ENCODE measurements around the gene RPS6KB1. TPM values are rescaled to one million over a fixed set of nuclear protein-coding genes. Genes with fewer than 3 reads are reported as not detected.

The RPS6KB1 gene
- total RNA-seq, 1 experiment from 2014 or later: 21.6 TPM

- TF ChIP-seq ZMAT4 (CRISPR knock-in tag; IDR thresholded peaks at IDR 0.05) (no peak), ZSCAN18 (CRISPR knock-in tag; IDR thresholded peaks at IDR 0.05) (no peak), NR1H2 (CRISPR knock-in tag; IDR thresholded peaks at IDR 0.05) (no peak), SOX15 (CRISPR knock-in tag; IDR thresholded peaks at IDR 0.05) (no peak), E2F4 (CRISPR knock-in tag; IDR thresholded peaks at IDR 0.05; ENCODE audit: borderline replicate concordance, low read depth) (no peak), PRDM15 (CRISPR knock-in tag; IDR thresholded peaks at IDR 0.05) (no peak), CDX4 (CRISPR knock-in tag; IDR thresholded peaks at IDR 0.05; ENCODE audit: borderline replicate concordance) (no peak), EMX1 (CRISPR knock-in tag; IDR thresholded peaks at IDR 0.05) (no peak)
These were observed 47.1 kb upstream of the RPS6KB1 start (continued) for GRCh38 chr17:59845595-59846393.

GRCh38 chr17:59846394-59847165 lies 46.3 kb upstream of the RPS6KB1 start:
- peaks cover 16% of the 10 kb centered on the region for H3K36me3 Mint-ChIP-seq
- no peak overlapping the region for H3K4me3 Mint-ChIP-seq
- ChIA-PET CTCF (interaction anchor here (1.0 to 1.7 kb wide), 3 partner anchors 12 to 93 kb away, joined by 3 to 4 read pairs (median 3); no protein-coding TSS in a partner anchor), POLR2A (interaction anchor here (1.0 to 2.5 kb wide), 2 partner anchors 9 to 46 kb away, joined by 5 to 17 read pairs; partner anchors contain the start of genes RPS6KB1 and TUBD1)
- DNase-seq (ENCODE audit: low spot score) (no peak), ATAC-seq (peak; percentile 5; the same call in 1 of the 2 replicates)
- TF ChIP-seq GABPB1 (CRISPR knock-in tag; IDR thresholded peaks at IDR 0.05): peak; percentile 29
- no peak for TF ChIP-seq GRHL2 (CRISPR knock-in tag; IDR thresholded peaks at IDR 0.05; ENCODE audit: insufficient replicate concordance, severe bottlenecking)
- peak overlapping the region; percentile 80; the same call in 1 of the 2 replicates for H3K27ac Mint-ChIP-seq
- no peaks in the 10 kb centered on the region for H3K9me3 Mint-ChIP-seq
- no peaks in the 10 kb centered on the region for H3K27me3 Mint-ChIP-seq (ENCODE audit: low read depth)
- H3K4me1 Mint-ChIP-seq: peaks cover 60% of the 10 kb centered on the region

- ATAC-seq (no peak), DNase-seq (ENCODE audit: low spot score) (no peak)
- H3K4me3 Mint-ChIP-seq: no peak overlapping the region
- H3K36me3 Mint-ChIP-seq: peaks cover under 1% of the 10 kb centered on the region; the same call in 1 of the 2 replicates
- H3K27ac Mint-ChIP-seq: no peak overlapping the region
- H3K9me3 Mint-ChIP-seq: no peaks in the 10 kb centered on the region
- H3K27me3 Mint-ChIP-seq (ENCODE audit: low read depth): no peaks in the 10 kb centered on the region; the same call in 1 of the 2 replicates
- ChIA-PET CTCF (interaction anchor here (0.8 to 1.0 kb wide), 2 partner anchors 9 to 188 kb away, joined by 3 to 4 read pairs; no protein-coding TSS in a partner anchor), POLR2A (interaction anchor here (0.7 kb wide), 1 partner anchor 8 kb away, joined by 3 read pairs; no protein-coding TSS in a partner anchor)
- peaks cover 56% of the 10 kb centered on the region for H3K4me1 Mint-ChIP-seq
- TF ChIP-seq ZNF232 (CRISPR knock-in tag; IDR thresholded peaks at IDR 0.05) (no peak), ATF3 (CRISPR knock-in tag; conservative IDR thresholded peaks at IDR 0.05) (no peak), SMAD3 (CRISPR knock-in tag; IDR thresholded peaks at IDR 0.05; ENCODE audit: borderline replicate concordance) (no peak), IRF1 (CRISPR knock-in tag; IDR thresholded peaks at IDR 0.05) (no peak), TCF7 (CRISPR knock-in tag; IDR thresholded peaks at IDR 0.05; ENCODE audit: low read depth) (no peak), KAT7 (CRISPR knock-in tag; IDR thresholded peaks at IDR 0.05; ENCODE audit: borderline replicate concordance) (no peak), MAX (CRISPR knock-in tag; IDR thresholded peaks at IDR 0.05) (no peak), PRDM15 (CRISPR knock-in tag; IDR thresholded peaks at IDR 0.05) (no peak)
These were observed 44.6 kb upstream of the RPS6KB1 start for GRCh38 chr17:59848385-59848668.
